ENCODE results near the gene SORCS3. TPM values are rescaled to one million over a fixed set of nuclear protein-coding genes. Genes with fewer than 3 reads are reported as not detected.

SORCS3 gene
- total and polyA plus RNA-seq, 2 of the 4 experiments (the other 2 are of a cell fraction) = not detected

- Histone ChIP-seq H3K9ac (ENCODE audit: low read depth, low read length) (no peak overlapping the region), H3K27me3 (ENCODE audit: control insufficient read depth, insufficient read depth, low read length) (peaks cover 16% of the 10 kb centered on the region), H3K18ac (ENCODE audit: low read depth, low read length) (no peak overlapping the region), H3K14ac (replicated peaks; ENCODE audit: low read depth, low read length) (no peak overlapping the region), H2BK20ac (ENCODE audit: low read depth, low read length) (no peak overlapping the region), H3K36me3 (ENCODE audit: control insufficient read depth, insufficient read depth, low read length) (no peaks in the 10 kb centered on the region), H3K27ac (ENCODE audit: insufficient read depth, low read length) (no peak overlapping the region), H3K56ac (ENCODE audit: extremely low read depth, insufficient read depth, low read length) (no peak overlapping the region), H3K4me3 (ENCODE audit: insufficient read depth, low read depth, low read length) (no peak overlapping the region), H3K4me2 (ENCODE audit: low read depth, low read length) (no peak overlapping the region), H3K9me1 (ENCODE audit: insufficient read depth, low read length) (no peaks in the 10 kb centered on the region), H2AK9ac (replicated peaks; ENCODE audit: low read depth, low read length, poor library complexity) (no peak overlapping the region), H3K9me3 (ENCODE audit: control insufficient read depth, insufficient read depth, low read length) (no peaks in the 10 kb centered on the region), H2BK5ac (ENCODE audit: low read depth, low read length, poor library complexity, severe bottlenecking) (no peak overlapping the region), H3K4ac (ENCODE audit: low read depth, low read length) (no peak overlapping the region), H2BK15ac (ENCODE audit: low read depth, low read length) (no peak overlapping the region), H3K23ac (ENCODE audit: low read depth, low read length) (no peak overlapping the region), H2AFZ (replicated peaks; ENCODE audit: low read length, poor library complexity) (no peak overlapping the region), H4K91ac (ENCODE audit: insufficient read depth, low read depth, low read length) (no peak overlapping the region), H2BK120ac (ENCODE audit: low read depth, low read length) (no peak overlapping the region), H3K4me1 (ENCODE audit: control insufficient read depth, insufficient read depth, low read length) (no peaks in the 10 kb centered on the region), H4K5ac (ENCODE audit: low read depth, low read length) (no peak overlapping the region), H2AK5ac (ENCODE audit: low read depth, low read length) (no peak overlapping the region), H4K8ac (ENCODE audit: low read depth in 2 of 2, low read length in 2 of 2) (no peak overlapping the region), H4K20me1 (ENCODE audit: insufficient read depth, low read length) (no peaks in the 10 kb centered on the region), H3K79me1 (ENCODE audit: low read depth in 1 of 2, low read length in 2 of 2) (no peaks in the 10 kb centered on the region)
- DNase-seq = no peak
- no peak for ATAC-seq (ENCODE audit: low read depth)
- POLR2A ChIA-PET (ENCODE audit: unreplicated experiment) = no interaction called here
- 60% methylated on average over 1 of the region's 1 CpG; no CpG with 5 or more reads in 1 of the 2 experiments for WGBS, 2 experiments (ENCODE audit: extremely low coverage in 2 of 2, insufficient read length in 1 of 2)
- in situ Hi-C loops (cut with MboI; ENCODE audit: low sequenced_read_pairs) (no loop called here), dilution Hi-C loops (cut with HindIII; ENCODE audit: low sequenced_read_pairs, unreplicated experiment) (no loop called here), intact Hi-C loops (cut with micrococcal nuclease) (no loop called here)
- no TSS peak for BruUV-seq (replicated peaks)
- TF ChIP-seq CEBPB (IDR thresholded peaks at IDR 0.05; ENCODE audit: low read depth, low read length) = no peak
- no peak for TF ChIP-seq BHLHE40 (IDR thresholded peaks at IDR 0.05; ENCODE audit: low read depth, low read length)
- TF ChIP-seq, protein P1, sequence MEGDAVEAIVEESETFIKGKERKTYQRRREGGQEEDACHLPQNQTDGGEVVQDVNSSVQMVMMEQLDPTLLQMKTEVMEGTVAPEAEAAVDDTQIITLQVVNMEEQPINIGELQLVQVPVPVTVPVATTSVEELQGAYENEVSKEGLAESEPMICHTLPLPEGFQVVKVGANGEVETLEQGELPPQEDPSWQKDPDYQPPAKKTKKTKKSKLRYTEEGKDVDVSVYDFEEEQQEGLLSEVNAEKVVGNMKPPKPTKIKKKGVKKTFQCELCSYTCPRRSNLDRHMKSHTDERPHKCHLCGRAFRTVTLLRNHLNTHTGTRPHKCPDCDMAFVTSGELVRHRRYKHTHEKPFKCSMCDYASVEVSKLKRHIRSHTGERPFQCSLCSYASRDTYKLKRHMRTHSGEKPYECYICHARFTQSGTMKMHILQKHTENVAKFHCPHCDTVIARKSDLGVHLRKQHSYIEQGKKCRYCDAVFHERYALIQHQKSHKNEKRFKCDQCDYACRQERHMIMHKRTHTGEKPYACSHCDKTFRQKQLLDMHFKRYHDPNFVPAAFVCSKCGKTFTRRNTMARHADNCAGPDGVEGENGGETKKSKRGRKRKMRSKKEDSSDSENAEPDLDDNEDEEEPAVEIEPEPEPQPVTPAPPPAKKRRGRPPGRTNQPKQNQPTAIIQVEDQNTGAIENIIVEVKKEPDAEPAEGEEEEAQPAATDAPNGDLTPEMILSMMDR (conservative IDR thresholded peaks at IDR 0.05; ENCODE audit: low read depth, low read length) = no peak
- TF ChIP-seq NFE2L2 (IDR thresholded peaks at IDR 0.05; ENCODE audit: low read depth, low read length) = no peak
- no peak for TF ChIP-seq RCOR1 (IDR thresholded peaks at IDR 0.05; ENCODE audit: insufficient replicate concordance, low read length)
- TF ChIP-seq CHD1 (IDR thresholded peaks at IDR 0.05; ENCODE audit: low read depth, low read length) = no peak
- no peak for TF ChIP-seq RFX5 (IDR thresholded peaks at IDR 0.05; ENCODE audit: low read depth, low read length)
- TF ChIP-seq USF2 (IDR thresholded peaks at IDR 0.05; ENCODE audit: low read depth, low read length) = no peak
- TF ChIP-seq MAZ (IDR thresholded peaks at IDR 0.05; ENCODE audit: borderline replicate concordance, low read depth, low read length) = no peak
- TF ChIP-seq POLR2A (IDR thresholded peaks at IDR 0.05; ENCODE audit: low read depth, low read length) = no peak
- TF ChIP-seq, protein P2, sequence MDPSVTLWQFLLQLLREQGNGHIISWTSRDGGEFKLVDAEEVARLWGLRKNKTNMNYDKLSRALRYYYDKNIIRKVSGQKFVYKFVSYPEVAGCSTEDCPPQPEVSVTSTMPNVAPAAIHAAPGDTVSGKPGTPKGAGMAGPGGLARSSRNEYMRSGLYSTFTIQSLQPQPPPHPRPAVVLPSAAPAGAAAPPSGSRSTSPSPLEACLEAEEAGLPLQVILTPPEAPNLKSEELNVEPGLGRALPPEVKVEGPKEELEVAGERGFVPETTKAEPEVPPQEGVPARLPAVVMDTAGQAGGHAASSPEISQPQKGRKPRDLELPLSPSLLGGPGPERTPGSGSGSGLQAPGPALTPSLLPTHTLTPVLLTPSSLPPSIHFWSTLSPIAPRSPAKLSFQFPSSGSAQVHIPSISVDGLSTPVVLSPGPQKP (IDR thresholded peaks at IDR 0.05; ENCODE audit: borderline replicate concordance, low read depth, low read length) = no peak
- no peak for TF ChIP-seq FOS (IDR thresholded peaks at IDR 0.05; ENCODE audit: low read depth, low read length)
- no peak for TF ChIP-seq MXI1 (IDR thresholded peaks at IDR 0.05; ENCODE audit: borderline replicate concordance, low read depth, low read length)
- CTCF ChIA-PET = no interaction called here
Observed at GRCh38 chr10:104646146-104646545, 5.1 kb downstream of the SORCS3 start.

Data from IMR-90 (cell line).